Kidney glomerular epithelial cell (primary cell): Measurements from ENCODE around the gene CCDC92B.
"Not testable (repeated sequence)": the region's sequence is repeated elsewhere in the genome, so short reads cannot be mapped to it uniquely, and the experiment has no call there.

Source experiments
- DNase-seq: peaks from one replicate; lab custom pipeline; 2025; lab: John Stamatoyannopoulos, UW

The CCDC92B gene

DNA sequence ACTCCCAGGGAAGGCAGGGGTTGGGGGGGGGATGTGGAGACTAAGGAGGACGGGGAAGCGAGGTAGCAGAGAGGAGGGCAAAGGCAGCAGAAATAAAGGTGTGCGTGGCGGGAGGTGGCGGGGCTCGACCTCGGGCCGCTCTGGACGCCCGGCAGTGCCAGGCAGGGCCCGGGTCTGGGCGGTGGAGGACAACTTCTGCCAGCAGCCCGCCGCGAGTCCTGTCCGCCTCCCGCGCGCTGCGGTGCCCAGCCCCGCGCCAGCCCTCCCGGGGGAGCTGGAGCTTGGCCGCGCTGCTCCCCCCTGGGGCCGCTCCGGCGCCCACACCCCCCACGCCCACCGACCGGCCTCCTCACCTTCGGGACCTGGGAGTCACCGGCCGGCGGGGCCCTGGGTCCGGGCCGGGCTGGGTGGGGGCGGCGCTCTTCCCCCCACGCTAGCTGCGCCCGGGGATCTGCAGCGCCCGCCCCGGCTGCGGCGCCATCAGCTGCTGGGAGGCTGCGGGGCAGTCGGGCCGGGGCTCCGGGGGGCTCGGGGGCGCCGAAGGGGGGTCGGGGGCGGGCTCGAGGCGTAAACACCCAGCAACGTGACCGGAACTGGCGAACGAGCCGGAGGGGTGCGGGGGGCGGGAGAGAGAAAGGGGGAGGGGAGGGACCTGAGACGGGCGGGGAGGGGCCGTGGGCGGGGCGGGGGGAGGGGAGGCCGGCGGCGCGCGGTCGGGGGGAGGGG lies at the start of gene CCDC92B:
Gene CCDC92B, minus strand, starts transcription at position 595 of the 726 bp plus-strand sequence. CDS start 14,507 bp downstream, outside the sequence.
- no peak for DNase-seq

DNA sequence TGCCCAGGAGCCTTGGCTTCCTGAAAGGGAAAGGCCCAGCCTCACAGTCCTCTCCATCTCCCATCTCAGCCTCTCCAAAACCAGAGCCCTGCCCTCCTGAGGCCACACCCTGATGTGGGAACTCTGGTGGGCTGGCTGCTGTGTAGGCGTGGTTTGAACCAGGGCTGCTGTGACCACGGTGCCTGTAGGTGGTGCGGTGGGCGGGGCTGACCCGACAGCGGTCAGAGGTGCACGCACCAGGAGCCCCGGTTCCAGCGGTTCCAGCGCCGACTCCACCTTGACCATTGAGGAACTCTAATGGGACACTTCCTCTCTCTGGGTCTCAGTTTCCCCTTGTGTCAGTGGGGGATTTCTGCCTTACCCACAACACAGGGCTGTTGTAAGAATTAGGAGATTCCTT lies 49.2 kb upstream of the CCDC92B start:
- no peak for DNase-seq

GRCh38 chr17:2798188-2798587 lies 48.7 kb upstream of the CCDC92B start:
- no peak for DNase-seq

DNA sequence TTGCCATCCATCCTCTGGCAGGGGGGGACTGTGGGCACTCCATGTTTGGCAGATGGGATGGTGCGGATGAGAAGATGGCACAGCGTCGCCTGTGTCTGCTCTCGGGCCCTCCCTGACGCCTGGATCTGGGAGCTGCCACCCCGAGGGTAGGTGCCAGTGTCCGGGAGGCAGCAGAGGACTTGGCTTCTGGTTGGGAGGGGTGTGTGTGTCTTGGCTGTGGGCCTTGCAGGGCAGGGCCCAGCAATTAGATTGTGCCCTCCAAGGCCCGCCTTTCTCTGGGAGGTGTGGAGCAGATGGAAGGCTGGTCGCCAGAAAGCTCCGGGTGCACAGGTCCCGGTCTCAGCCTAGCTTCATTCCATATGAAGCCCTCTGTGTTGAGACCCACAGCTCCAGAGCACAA lies 48.2 kb upstream of the CCDC92B start:
- DNase-seq, result no peak

DNA sequence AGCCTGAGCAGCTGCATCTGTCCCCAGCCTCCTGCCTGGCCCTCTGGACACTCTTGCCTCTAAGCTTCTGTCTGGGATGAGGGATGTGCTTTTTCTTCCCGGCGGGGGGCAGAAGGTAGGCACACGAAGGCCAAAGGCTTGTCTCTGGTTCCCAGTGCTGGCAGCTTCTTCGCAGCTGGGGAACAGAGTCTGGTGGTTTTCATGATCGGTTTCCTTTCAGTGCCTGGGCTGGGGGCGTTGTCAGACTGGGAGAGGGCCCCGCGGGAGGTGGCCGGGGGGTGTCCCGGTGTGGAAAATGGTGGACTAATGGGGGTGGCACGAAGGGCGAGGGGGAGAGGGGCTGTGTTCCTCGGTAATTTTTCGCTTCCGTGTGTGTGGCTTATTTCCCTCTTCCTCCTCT lies 47.8 kb upstream of the CCDC92B start:
- no peak for DNase-seq

DNA sequence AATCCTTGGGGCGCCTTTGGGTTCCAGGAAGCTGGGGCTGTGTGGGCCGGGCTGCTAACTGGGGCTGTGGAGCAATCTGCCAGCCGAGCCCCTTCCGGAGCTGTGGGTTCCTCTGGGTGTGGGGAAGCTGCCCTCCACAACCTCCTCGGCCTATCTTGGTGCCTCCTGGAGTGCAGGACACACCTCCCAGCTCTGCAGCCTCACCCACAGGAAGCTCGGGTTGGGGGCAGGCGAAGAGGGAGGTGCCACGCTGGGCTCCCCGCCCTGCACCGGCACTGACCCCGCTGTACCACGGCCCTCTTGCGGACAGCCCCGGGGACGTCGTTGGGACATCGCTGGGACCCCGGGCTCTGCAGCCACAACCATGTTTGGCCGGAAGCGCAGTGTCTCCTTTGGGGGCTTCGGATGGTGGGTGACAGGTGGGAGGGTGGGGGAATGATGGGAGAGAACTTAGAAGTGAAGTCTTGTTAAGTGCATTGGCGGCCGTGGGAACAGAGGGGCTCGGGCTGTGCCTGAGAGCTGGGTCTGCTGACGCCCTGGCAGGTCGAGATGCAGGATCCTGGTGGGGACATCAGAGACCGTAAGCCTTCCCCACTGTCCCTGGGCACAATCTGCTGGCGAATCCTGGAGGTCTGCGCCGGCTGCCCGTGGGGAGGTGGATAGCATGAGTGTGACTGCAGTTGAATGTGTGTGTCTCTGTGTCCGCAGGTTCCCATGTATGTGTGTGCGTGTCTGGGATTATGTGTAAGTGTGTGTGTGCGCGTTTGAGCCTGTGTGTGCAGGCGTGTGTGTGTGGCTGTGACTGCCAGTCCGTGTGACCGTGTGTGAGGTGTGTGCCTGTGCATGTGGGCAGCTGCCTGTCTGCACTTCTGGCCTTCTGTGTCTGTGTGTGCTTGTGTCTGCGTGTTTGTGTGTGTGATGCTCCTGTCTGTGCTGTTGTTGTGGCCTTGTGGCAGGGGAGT lies 47.0 kb upstream of the CCDC92B start, which contains the start of gene RAP1GAP2:
Gene RAP1GAP2, plus strand, starts transcription at position 275 of the 962 bp plus-strand sequence. Its CDS starts 90 bp downstream, at position 365.
- no peak for DNase-seq

- no peak for DNase-seq
These were observed 46.1 kb upstream of the CCDC92B start for GRCh38 chr17:2795441-2796163.

- DNase-seq, result no peak
These were observed 44.8 kb upstream of the CCDC92B start for GRCh38 chr17:2794111-2794803.

- no peak for DNase-seq
These were observed 43.1 kb upstream of the CCDC92B start for GRCh38 chr17:2792366-2793169.

GRCh38 chr17:2789700-2790099 lies 40.2 kb upstream of the CCDC92B start:
- DNase-seq, result no peak

GRCh38 chr17:2786176-2786881 lies 36.9 kb upstream of the CCDC92B start:
- peak; percentile 72 for DNase-seq

- DNase-seq, result not testable (repeated sequence)
These were observed 35.9 kb upstream of the CCDC92B start for GRCh38 chr17:2785376-2785775.

GRCh38 chr17:2784864-2785263 lies 35.4 kb upstream of the CCDC92B start:
- DNase-seq, result no peak

GRCh38 chr17:2783310-2784030 lies 34.0 kb upstream of the CCDC92B start:
- no peak for DNase-seq

- peak; percentile 32 for DNase-seq
These were observed 32.6 kb upstream of the CCDC92B start for GRCh38 chr17:2782055-2782454.

DNA sequence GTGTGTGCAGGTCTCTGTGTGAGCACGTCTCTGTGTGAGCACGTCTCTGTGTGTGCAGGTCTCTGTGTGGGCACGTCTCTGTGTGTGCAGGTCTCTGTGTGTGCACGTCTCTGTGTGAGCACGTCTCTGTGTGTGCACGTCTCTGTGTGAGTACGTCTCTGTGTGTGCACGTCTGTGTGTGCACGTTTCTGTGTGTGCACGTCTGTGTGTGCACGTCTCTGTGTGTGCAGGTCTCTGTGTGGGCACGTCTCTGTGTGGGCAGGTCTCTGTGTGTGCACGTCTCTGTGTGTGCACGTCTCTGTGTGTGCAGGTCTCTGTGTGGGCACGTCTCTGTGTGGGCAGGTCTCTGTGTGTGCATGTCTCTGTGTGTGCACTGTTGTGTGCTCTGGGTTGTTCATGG lies 32.1 kb upstream of the CCDC92B start:
- DNase-seq, result not testable (repeated sequence)

- no peak for DNase-seq
These were observed 31.5 kb upstream of the CCDC92B start for GRCh38 chr17:2780931-2781454.

- DNase-seq, result no peak
These were observed 30.8 kb upstream of the CCDC92B start for GRCh38 chr17:2780256-2780655.

DNA sequence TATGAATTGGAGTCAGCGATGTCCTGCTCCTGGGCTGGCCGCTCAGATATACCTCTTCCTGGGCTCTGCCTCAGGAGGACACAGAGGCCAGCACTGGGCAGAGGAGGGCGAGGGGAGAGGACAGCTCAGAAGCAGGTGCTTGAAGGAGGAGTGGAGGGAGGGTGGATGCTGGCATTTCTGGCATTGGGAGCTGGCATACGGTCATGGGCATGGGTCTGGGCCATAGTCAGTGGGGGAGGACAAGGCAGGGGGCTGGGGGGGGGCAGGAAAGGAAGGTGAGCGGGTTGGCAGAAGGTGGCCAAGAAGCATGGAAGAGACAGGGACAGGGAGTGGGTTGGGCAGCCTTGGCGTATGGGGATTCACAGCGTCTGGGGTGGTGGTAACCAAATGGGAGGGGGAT lies 30.1 kb upstream of the CCDC92B start:
- DNase-seq, result no peak
